ENCODE measurements around the gene ATOH8.
"Not testable (repeated sequence)": the region's sequence is repeated elsewhere in the genome, so short reads cannot be mapped to it uniquely, and the experiment has no call there.

Gene ATOH8

GRCh38 chr2:85712336-85712735 is 41.5 kb upstream of the ATOH8 start:
- no peak overlapping the region for H3K4me3 ChIP-seq (ENCODE audit: low read depth, low read length)
- no peak for DNase-seq (ENCODE audit: low read depth)

GRCh38 chr2:85712849-85713612 is 40.8 kb upstream of the ATOH8 start:
- H3K4me3 ChIP-seq (ENCODE audit: low read depth, low read length): no peak overlapping the region
- no peak for TF ChIP-seq CTCF (IDR thresholded peaks at IDR 0.05; ENCODE audit: low read depth, low read length, missing control alignments)
- no peak for DNase-seq (ENCODE audit: low read depth)
- in situ Hi-C loops (cut with HindIII; ENCODE audit: low sequenced_read_pairs): loop anchor here (25.0 kb wide), 1 partner anchor 374 kb away; no protein-coding TSS in a partner anchor

More at GRCh38 chr2:85712336-85712735, 41.5 kb upstream of the ATOH8 start:
- in situ Hi-C loops (cut with HindIII; ENCODE audit: low sequenced_read_pairs): loop anchor here (25.0 kb wide), 1 partner anchor 375 kb away; no protein-coding TSS in a partner anchor
- no peak for TF ChIP-seq CTCF (IDR thresholded peaks at IDR 0.05; ENCODE audit: low read depth, low read length, missing control alignments)

GRCh38 chr2:85713836-85714235 is 40.0 kb upstream of the ATOH8 start:
- DNase-seq (ENCODE audit: low read depth): no peak
- in situ Hi-C loops (cut with HindIII; ENCODE audit: low sequenced_read_pairs): loop anchor here (25.0 kb wide), 1 partner anchor 373 kb away; no protein-coding TSS in a partner anchor

GRCh38 chr2:85714421-85714820 is 39.4 kb upstream of the ATOH8 start:
- not testable (repeated sequence) for DNase-seq (ENCODE audit: low read depth); H3K4me3 ChIP-seq (ENCODE audit: low read depth, low read length)
- in situ Hi-C loops (cut with HindIII; ENCODE audit: low sequenced_read_pairs): loop anchor here (25.0 kb wide), 1 partner anchor 373 kb away; no protein-coding TSS in a partner anchor

More at GRCh38 chr2:85713836-85714235, 40.0 kb upstream of the ATOH8 start:
- no peak overlapping the region for H3K4me3 ChIP-seq (ENCODE audit: low read depth, low read length)
- TF ChIP-seq CTCF (IDR thresholded peaks at IDR 0.05; ENCODE audit: low read depth, low read length, missing control alignments): no peak

- no peak overlapping the region for H3K4me3 ChIP-seq (ENCODE audit: low read depth, low read length)
- in situ Hi-C loops (cut with HindIII; ENCODE audit: low sequenced_read_pairs): loop anchor here (25.0 kb wide), 1 partner anchor 372 kb away; no protein-coding TSS in a partner anchor
- TF ChIP-seq CTCF (IDR thresholded peaks at IDR 0.05; ENCODE audit: low read depth, low read length, missing control alignments): no peak
- DNase-seq (ENCODE audit: low read depth): no peak
Observed at GRCh38 chr2:85714841-85715240, 39.0 kb upstream of the ATOH8 start.

- TF ChIP-seq CTCF (IDR thresholded peaks at IDR 0.05; ENCODE audit: low read depth, low read length, missing control alignments): no peak
- in situ Hi-C loops (cut with HindIII; ENCODE audit: low sequenced_read_pairs): loop anchor here (25.0 kb wide), 1 partner anchor 371 kb away; no protein-coding TSS in a partner anchor
- no peak for DNase-seq (ENCODE audit: low read depth)
- no peak overlapping the region for H3K4me3 ChIP-seq (ENCODE audit: low read depth, low read length)
Observed at GRCh38 chr2:85716346-85716914, 37.4 kb upstream of the ATOH8 start.

Data from astrocyte of the cerebellum (primary cell).